IMR-90 (cell line): ENCODE data around the gene NPDC1.

ENCODE experiments used
- CEBPB ChIP-seq: IDR thresholded peaks from 2 replicates; pipeline ENCODE4 v1.6.1; 2012; ENCODE audit warnings: low read depth, low read length, improper control_type of control experiment
- CTCF ChIP-seq: conservative IDR thresholded peaks from 2 replicates; pipeline ENCODE4 v1.5.1; 2012; ENCODE audit warnings: mild to moderate bottlenecking, low read depth, low read length, improper control_type of control experiment
- ELK1 ChIP-seq: fragments of 150-350 bp; IDR thresholded peaks from 2 replicates; pipeline ENCODE4 v1.6.1; 2016; ENCODE audit warnings: low read depth, mild to moderate bottlenecking, low read length, moderate library complexity, borderline replicate concordance
- FOS ChIP-seq: fragments of 150-350 bp; IDR thresholded peaks from 2 replicates; pipeline ENCODE4 v1.6.1; 2016; ENCODE audit warnings: low read depth, low read length
- MAZ ChIP-seq: IDR thresholded peaks from 2 replicates; pipeline ENCODE4 v1.6.1; 2012; ENCODE audit warnings: low read depth, mild to moderate bottlenecking, low read length, improper control_type of control experiment, moderate library complexity, borderline replicate concordance
- POLR2A ChIP-seq: IDR thresholded peaks from 2 replicates; pipeline ENCODE4 v1.6.1; 2012; ENCODE audit warnings: mild to moderate bottlenecking, low read depth, low read length
- RAD21 ChIP-seq: IDR thresholded peaks from 2 replicates; pipeline ENCODE4 v1.6.1; 2012; ENCODE audit warnings: low read length, improper control_type of control experiment
- RCOR1 ChIP-seq: IDR thresholded peaks from 2 replicates; pipeline ENCODE4 v1.6.1; 2012; ENCODE audit warnings: mild to moderate bottlenecking, low read length, improper control_type of control experiment; ENCODE audit not compliant: insufficient replicate concordance
- RFX5 ChIP-seq: IDR thresholded peaks from 2 replicates; pipeline ENCODE4 v1.8.0; 2012; ENCODE audit warnings: low read depth, mild to moderate bottlenecking, low read length, moderate library complexity
- SMC3 ChIP-seq: fragments of 150-350 bp; IDR thresholded peaks from 2 replicates; pipeline ENCODE4 v1.6.1; 2016; ENCODE audit warnings: low read depth, mild to moderate bottlenecking, antibody characterized with exemption, low read length, moderate library complexity

DNA sequence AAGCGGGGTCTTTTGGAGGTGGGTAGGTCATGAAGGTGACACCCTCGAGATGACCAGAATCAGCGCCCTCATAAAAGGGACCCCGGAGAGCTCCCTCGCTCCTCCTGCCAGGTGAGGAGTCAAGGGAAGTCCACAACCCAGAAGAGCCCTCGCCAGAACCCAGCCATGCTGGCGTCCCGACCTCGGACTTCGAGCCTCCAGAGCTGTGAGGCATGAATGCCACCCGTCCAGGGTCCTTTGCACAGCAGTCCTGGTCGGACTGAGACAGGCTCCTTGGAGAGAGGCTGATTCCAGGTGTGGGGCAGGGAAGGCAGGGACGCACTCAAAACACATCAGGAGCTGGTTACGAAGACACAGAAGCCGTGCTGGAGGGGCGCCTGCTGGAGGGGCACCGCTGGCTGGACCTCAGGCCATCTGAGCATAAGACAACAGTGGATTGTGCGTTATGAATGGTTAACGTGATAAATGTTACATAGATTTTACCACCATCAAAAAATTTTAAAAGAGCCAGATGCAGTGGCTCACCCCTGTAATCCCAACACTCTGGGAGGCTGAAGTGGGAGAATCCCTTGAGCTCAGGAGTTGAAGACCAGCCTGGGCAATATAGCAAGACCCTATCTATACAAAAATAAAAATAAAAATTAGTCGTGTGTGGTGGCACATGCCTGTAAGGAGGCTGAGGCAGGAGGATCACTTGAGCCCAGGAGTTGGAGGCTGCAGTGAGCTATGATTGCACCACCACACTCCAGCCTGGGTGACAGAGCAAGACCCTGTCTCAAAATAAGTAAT, 43.9 kb downstream of the NPDC1 start:
- TF ChIP-seq CTCF (no peak), RAD21 (no peak), SMC3 (no peak), MAZ (no peak), ELK1 (no peak), POLR2A (no peak), RFX5 (no peak), CEBPB (no peak), RCOR1 (no peak), FOS (no peak)
